SK-N-SH treated with all-trans-retinoic acid at 6 μM for 48 hours (cell line): Measurements from ENCODE around the gene SLC25A39.

Source experiments
- ARNTL ChIP-seq: fragments of 450-650 bp; formaldehyde crosslinking; IDR thresholded peaks from 2 replicates; pipeline ENCODE4 v1.5.0; 2020; ENCODE audit warnings: low read depth, mild to moderate bottlenecking, moderate library complexity, borderline replicate concordance
- RARB ChIP-seq: fragments of 250-450 bp; sonication (Bioruptor Pico); IDR thresholded peaks from 2 replicates; pipeline ENCODE4 v1.8.0; 2021; ENCODE audit warnings: mild to moderate bottlenecking, moderate library complexity
- SNAI2 ChIP-seq: fragments of 250-450 bp; sonication (Bioruptor Pico); IDR thresholded peaks from 2 replicates; pipeline ENCODE4 v1.5.0; 2020; ENCODE audit warnings: mild to moderate bottlenecking, moderate library complexity
- TOX ChIP-seq: fragments of 250-450 bp; sonication (Bioruptor Pico); IDR thresholded peaks from 2 replicates; pipeline ENCODE4 v1.8.0; 2021; ENCODE audit warnings: mild to moderate bottlenecking, moderate library complexity, borderline replicate concordance
- ZFP3 ChIP-seq: fragments of 250-450 bp; sonication (Bioruptor Pico); IDR thresholded peaks from 2 replicates; pipeline ENCODE4 v1.5.0; 2020; ENCODE audit warnings: mild to moderate bottlenecking, moderate library complexity
- ZFP30 ChIP-seq: fragments of 450-650 bp; formaldehyde crosslinking; IDR thresholded peaks from 2 replicates; pipeline ENCODE4 v1.5.0; 2022; ENCODE audit warnings: mild to moderate bottlenecking, moderate library complexity

DNA sequence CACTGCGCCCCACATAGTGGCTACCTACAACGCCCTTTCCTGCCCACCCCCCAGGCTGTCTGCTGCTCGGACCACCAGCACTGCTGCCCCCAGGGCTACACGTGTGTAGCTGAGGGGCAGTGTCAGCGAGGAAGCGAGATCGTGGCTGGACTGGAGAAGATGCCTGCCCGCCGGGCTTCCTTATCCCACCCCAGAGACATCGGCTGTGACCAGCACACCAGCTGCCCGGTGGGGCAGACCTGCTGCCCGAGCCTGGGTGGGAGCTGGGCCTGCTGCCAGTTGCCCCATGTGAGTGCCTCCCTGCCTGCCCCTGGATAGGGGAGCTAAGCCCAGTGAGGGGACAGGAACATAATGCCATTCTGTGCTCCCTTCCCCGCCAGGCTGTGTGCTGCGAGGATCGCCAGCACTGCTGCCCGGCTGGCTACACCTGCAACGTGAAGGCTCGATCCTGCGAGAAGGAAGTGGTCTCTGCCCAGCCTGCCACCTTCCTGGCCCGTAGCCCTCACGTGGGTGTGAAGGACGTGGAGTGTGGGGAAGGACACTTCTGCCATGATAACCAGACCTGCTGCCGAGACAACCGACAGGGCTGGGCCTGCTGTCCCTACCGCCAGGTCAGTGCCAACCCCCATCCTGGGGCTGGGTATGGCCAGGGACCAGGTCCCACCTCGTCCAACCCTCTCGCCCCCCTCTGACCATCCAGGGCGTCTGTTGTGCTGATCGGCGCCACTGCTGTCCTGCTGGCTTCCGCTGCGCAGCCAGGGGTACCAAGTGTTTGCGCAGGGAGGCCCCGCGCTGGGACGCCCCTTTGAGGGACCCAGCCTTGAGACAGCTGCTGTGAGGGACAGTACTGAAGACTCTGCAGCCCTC is 27.6 kb upstream of the SLC25A39 start:
- TF ChIP-seq TOX (CRISPR knock-in tag) (no peak), ZFP3 (no peak), ARNTL (no peak), ZFP30 (CRISPR knock-in tag) (no peak), RARB (CRISPR knock-in tag) (no peak), SNAI2 (CRISPR knock-in tag) (no peak)
